Measurements from ENCODE around the gene BABAM2. TPM values are rescaled to one million over a fixed set of nuclear protein-coding genes. Genes with fewer than 3 reads are reported as not detected.

BABAM2 gene
- total RNA-seq, 2 experiments from 2014 or later, result 19.7 to 33.2 TPM

DNA sequence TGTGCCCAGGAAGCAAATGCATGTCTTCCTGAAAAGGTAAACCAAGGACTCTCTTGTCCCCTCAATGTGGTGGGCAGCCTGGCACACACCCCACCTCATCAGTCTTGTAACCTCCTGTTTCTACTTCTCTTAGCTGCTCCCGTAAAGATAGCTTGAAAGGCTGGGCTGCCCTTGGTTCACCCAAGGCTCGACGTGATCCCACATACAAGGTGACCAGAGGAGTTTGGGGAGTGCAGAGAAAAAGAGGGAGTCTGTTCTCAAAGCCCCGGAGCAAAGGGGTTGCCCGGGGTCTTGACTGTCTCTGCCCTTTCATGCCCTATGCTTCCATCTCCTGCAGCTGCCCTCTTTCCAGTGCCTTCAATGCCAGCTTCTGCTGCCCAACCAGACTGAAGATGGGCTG, 483.8 kb downstream of the BABAM2 start:
- Histone ChIP-seq H2AFZ (ENCODE audit: low read length) (no peak overlapping the region), H3K27ac (ENCODE audit: low read depth, low read length, poor library complexity, severe bottlenecking) (no peak overlapping the region), H3K4me2 (ENCODE audit: low read length) (no peak overlapping the region), H3K36me3 (ENCODE audit: insufficient read depth, low read length) (no peaks in the 10 kb centered on the region), H4K20me1 (ENCODE audit: insufficient read depth, low read length) (no peaks in the 10 kb centered on the region), H3K9me2 (ENCODE audit: insufficient read depth, low read length) (no peaks in the 10 kb centered on the region), H3K79me2 (ENCODE audit: insufficient read depth, low read depth, low read length) (no peaks in the 10 kb centered on the region), H3K4me3 (ENCODE audit: low read depth, low read length, poor library complexity, severe bottlenecking) (no peak overlapping the region), H3K4me1 (ENCODE audit: insufficient read depth, low read length, poor library complexity, severe bottlenecking) (no peaks in the 10 kb centered on the region), H3K9me3 (ENCODE audit: low read length) (no peaks in the 10 kb centered on the region)
- no peak for DNase-seq (ENCODE audit: low spot score)
- BruUV-seq (replicated peaks), result no TSS peak
- CTCF ChIA-PET (ENCODE audit: unreplicated experiment), result no interaction called here
- TF ChIP-seq, protein P1, sequence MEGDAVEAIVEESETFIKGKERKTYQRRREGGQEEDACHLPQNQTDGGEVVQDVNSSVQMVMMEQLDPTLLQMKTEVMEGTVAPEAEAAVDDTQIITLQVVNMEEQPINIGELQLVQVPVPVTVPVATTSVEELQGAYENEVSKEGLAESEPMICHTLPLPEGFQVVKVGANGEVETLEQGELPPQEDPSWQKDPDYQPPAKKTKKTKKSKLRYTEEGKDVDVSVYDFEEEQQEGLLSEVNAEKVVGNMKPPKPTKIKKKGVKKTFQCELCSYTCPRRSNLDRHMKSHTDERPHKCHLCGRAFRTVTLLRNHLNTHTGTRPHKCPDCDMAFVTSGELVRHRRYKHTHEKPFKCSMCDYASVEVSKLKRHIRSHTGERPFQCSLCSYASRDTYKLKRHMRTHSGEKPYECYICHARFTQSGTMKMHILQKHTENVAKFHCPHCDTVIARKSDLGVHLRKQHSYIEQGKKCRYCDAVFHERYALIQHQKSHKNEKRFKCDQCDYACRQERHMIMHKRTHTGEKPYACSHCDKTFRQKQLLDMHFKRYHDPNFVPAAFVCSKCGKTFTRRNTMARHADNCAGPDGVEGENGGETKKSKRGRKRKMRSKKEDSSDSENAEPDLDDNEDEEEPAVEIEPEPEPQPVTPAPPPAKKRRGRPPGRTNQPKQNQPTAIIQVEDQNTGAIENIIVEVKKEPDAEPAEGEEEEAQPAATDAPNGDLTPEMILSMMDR (conservative IDR thresholded peaks at IDR 0.05; ENCODE audit: low read length), result no peak
- TF ChIP-seq EZH2phosphoT487 (IDR thresholded peaks at IDR 0.05; ENCODE audit: borderline replicate concordance, low read depth, low read length), result no peak
- intact Hi-C loops (cut with micrococcal nuclease; ENCODE audit: unreplicated experiment), result no loop called here
- POLR2A ChIA-PET, result no interaction called here

DNA sequence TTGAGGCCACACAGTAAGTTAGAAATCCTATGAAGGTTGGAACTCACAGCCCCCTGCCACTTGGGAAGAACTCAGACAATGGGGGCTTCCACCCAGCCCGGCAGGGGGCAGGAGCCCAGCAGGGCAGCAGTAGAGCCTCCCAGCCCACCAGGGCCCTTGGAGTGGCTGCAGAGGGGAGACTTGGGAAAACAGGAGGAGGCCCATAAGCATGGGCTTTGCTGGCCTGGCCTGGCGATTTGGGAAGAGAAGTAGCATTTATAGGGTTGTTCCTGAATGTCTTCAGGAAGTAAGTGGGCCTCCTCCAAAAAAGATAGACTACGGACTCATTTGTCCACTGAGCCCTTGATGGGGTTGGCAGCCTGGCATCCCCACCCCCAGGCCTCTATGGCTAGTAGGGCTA, 484.7 kb downstream of the BABAM2 start:
- Histone ChIP-seq H4K20me1 (ENCODE audit: insufficient read depth, low read length) (no peaks in the 10 kb centered on the region), H3K4me2 (ENCODE audit: low read length) (no peak overlapping the region), H3K9me2 (ENCODE audit: insufficient read depth, low read length) (no peaks in the 10 kb centered on the region), H3K4me3 (ENCODE audit: low read depth, low read length, poor library complexity, severe bottlenecking) (no peak overlapping the region), H3K4me1 (ENCODE audit: insufficient read depth, low read length, poor library complexity, severe bottlenecking) (no peaks in the 10 kb centered on the region), H3K9me3 (ENCODE audit: low read length) (no peaks in the 10 kb centered on the region), H3K27ac (ENCODE audit: low read depth, low read length, poor library complexity, severe bottlenecking) (no peak overlapping the region), H2AFZ (ENCODE audit: low read length) (no peak overlapping the region), H3K79me2 (ENCODE audit: insufficient read depth, low read depth, low read length) (no peaks in the 10 kb centered on the region), H3K36me3 (ENCODE audit: insufficient read depth, low read length) (no peaks in the 10 kb centered on the region)
- no peak for DNase-seq (ENCODE audit: low spot score)
- POLR2A ChIA-PET, result no interaction called here
- no peak for TF ChIP-seq EZH2phosphoT487 (IDR thresholded peaks at IDR 0.05; ENCODE audit: borderline replicate concordance, low read depth, low read length)
- TF ChIP-seq, protein P1 (conservative IDR thresholded peaks at IDR 0.05; ENCODE audit: low read length), result no peak
- CTCF ChIA-PET (ENCODE audit: unreplicated experiment), result no interaction called here
- BruUV-seq (replicated peaks), result no TSS peak
- intact Hi-C loops (cut with micrococcal nuclease; ENCODE audit: unreplicated experiment), result no loop called here

DNA sequence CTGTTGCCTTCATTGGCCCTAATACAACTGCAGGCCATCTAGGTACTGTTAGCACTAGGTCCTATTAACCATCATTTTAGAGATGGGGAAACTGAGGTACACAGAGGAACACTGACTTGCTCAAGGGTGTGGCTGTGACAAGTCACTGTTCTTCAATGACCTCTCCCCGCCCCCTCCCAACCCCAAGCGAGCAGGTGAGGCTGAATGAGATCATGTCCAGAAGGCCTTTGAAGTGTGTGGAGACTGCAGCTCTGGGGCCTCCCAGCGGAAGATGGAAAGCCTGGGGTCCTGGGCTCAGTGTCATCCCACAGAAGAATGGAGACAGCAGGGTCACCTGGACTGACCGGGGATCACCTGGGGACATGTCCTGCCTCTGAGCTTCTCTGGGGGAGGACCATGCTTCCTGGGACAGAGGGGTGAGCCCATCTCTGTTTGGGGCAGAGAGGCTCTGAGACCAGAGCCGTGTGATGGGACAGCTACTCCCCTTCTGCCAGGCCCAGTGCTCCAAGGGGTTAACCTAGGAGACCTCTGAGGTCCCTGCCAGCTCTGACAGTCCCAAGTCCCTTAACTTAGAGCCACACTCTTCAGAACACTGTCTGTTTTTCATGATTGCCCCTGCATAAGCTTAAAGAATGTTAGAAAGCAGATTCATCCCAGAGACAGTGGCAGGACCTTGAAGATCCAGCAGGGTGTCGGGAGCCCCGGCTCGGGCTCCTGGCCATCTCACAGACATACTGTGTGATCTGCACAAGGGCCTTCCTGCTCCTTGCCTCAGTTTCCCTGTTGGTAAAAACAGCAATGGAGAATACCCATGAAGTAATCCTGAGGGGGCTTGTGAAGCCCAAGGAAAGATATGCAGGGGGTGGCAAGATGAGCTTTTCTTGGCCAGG, 485.5 kb downstream of the BABAM2 start:
- no peak overlapping the region for H3K4me2 ChIP-seq (ENCODE audit: low read length)
- H3K4me1 ChIP-seq (ENCODE audit: insufficient read depth, low read length, poor library complexity, severe bottlenecking), result no peaks in the 10 kb centered on the region
- CTCF ChIA-PET (ENCODE audit: unreplicated experiment), result no interaction called here
- no peaks in the 10 kb centered on the region for H3K36me3 ChIP-seq (ENCODE audit: insufficient read depth, low read length)
- TF ChIP-seq, protein P1 (conservative IDR thresholded peaks at IDR 0.05; ENCODE audit: low read length), result no peak
- TF ChIP-seq EZH2phosphoT487 (IDR thresholded peaks at IDR 0.05; ENCODE audit: borderline replicate concordance, low read depth, low read length), result no peak
- BruUV-seq (replicated peaks), result no TSS peak
- no peaks in the 10 kb centered on the region for H3K79me2 ChIP-seq (ENCODE audit: insufficient read depth, low read depth, low read length)
- no peak overlapping the region for H3K4me3 ChIP-seq (ENCODE audit: low read depth, low read length, poor library complexity, severe bottlenecking)
- H3K9me3 ChIP-seq (ENCODE audit: low read length), result no peaks in the 10 kb centered on the region
- DNase-seq (ENCODE audit: low spot score), result no peak
- no peaks in the 10 kb centered on the region for H4K20me1 ChIP-seq (ENCODE audit: insufficient read depth, low read length)
- POLR2A ChIA-PET, result interaction anchor here (0.8 kb wide), 1 partner anchor 222 kb away, joined by 3 read pairs; no protein-coding TSS in a partner anchor
- no peak overlapping the region for H2AFZ ChIP-seq (ENCODE audit: low read length)
- intact Hi-C loops (cut with micrococcal nuclease; ENCODE audit: unreplicated experiment), result no loop called here
- no peak overlapping the region for H3K27ac ChIP-seq (ENCODE audit: low read depth, low read length, poor library complexity, severe bottlenecking)
- no peaks in the 10 kb centered on the region for H3K9me2 ChIP-seq (ENCODE audit: insufficient read depth, low read length)
